ENCODE results near the gene SRGAP2B.
"Not testable (repeated sequence)": the region's sequence is repeated elsewhere in the genome, so short reads cannot be mapped to it uniquely, and the experiment has no call there.

Gene SRGAP2B

GRCh38 chr1:145082483-145083255, 12.5 kb downstream of the SRGAP2B start:
- not testable (repeated sequence) for DNase-seq (ENCODE audit: low read depth in 2 of 2)

GRCh38 chr1:145080193-145080592, 14.9 kb downstream of the SRGAP2B start:
- DNase-seq (ENCODE audit: low read depth in 2 of 2), result not testable (repeated sequence)

GRCh38 chr1:145079737-145080136, 15.4 kb downstream of the SRGAP2B start:
- DNase-seq (ENCODE audit: low read depth in 2 of 2), result not testable (repeated sequence)

GRCh38 chr1:145078787-145079370, 16.2 kb downstream of the SRGAP2B start:
- not testable (repeated sequence) for DNase-seq (ENCODE audit: low read depth in 2 of 2)

- not testable (repeated sequence) for DNase-seq (ENCODE audit: low read depth in 2 of 2)
Observed at GRCh38 chr1:145077872-145078786, 17.0 kb downstream of the SRGAP2B start.

GRCh38 chr1:145076877-145077276, 18.3 kb downstream of the SRGAP2B start:
- DNase-seq (ENCODE audit: low read depth in 2 of 2), result not testable (repeated sequence)

GRCh38 chr1:145074021-145074559, 21.0 kb downstream of the SRGAP2B start:
- DNase-seq (ENCODE audit: low read depth in 2 of 2), result not testable (repeated sequence)

- DNase-seq (ENCODE audit: low read depth in 2 of 2), result not testable (repeated sequence)
Observed at GRCh38 chr1:145071569-145071968, 23.6 kb downstream of the SRGAP2B start.

- DNase-seq (ENCODE audit: low read depth in 2 of 2), result not testable (repeated sequence)
Observed at GRCh38 chr1:145066486-145066885, 28.6 kb downstream of the SRGAP2B start.

GRCh38 chr1:145065194-145065826, 29.8 kb downstream of the SRGAP2B start:
- not testable (repeated sequence) for DNase-seq (ENCODE audit: low read depth in 2 of 2)

GRCh38 chr1:145063941-145064648, 31.0 kb downstream of the SRGAP2B start:
- DNase-seq (ENCODE audit: low read depth in 2 of 2), result not testable (repeated sequence)

- not testable (repeated sequence) for DNase-seq (ENCODE audit: low read depth in 2 of 2)
Observed at GRCh38 chr1:145063285-145063684, 31.8 kb downstream of the SRGAP2B start.

- not testable (repeated sequence) for DNase-seq (ENCODE audit: low read depth in 2 of 2)
Observed at GRCh38 chr1:145058184-145058583, 36.9 kb downstream of the SRGAP2B start.

- not testable (repeated sequence) for DNase-seq (ENCODE audit: low read depth in 2 of 2)
Observed at GRCh38 chr1:145055217-145055760, 39.8 kb downstream of the SRGAP2B start.

GRCh38 chr1:145053428-145053827, 41.7 kb downstream of the SRGAP2B start:
- DNase-seq (ENCODE audit: low read depth in 2 of 2), result not testable (repeated sequence)

- not testable (repeated sequence) for DNase-seq (ENCODE audit: low read depth in 2 of 2)
Observed at GRCh38 chr1:145052019-145052776, 42.9 kb downstream of the SRGAP2B start.

GRCh38 chr1:145048181-145048856, 46.8 kb downstream of the SRGAP2B start:
- not testable (repeated sequence) for DNase-seq (ENCODE audit: low read depth in 2 of 2)

- not testable (repeated sequence) for DNase-seq (ENCODE audit: low read depth in 2 of 2)
Observed at GRCh38 chr1:145047553-145047952, 47.6 kb downstream of the SRGAP2B start.

Data from activated CD4-positive, alpha-beta T cell treated with anti-CD3 and anti-CD28 coated beads for 24 hours (primary cell).